Muscle layer of colon (tissue), 2 donors: Measurements from ENCODE around the gene CDHR5.

Experiments used
- H3K27ac ChIP-seq: one replicate; pipeline ENCODE4 v1.7.0; 2013; ENCODE audit warnings: low read depth, mild to moderate bottlenecking, low read length, moderate library complexity
- H3K27me3 ChIP-seq, 2 donors: one replicate each; pipeline ENCODE4 v1.7.0; 2013; ENCODE audit warnings: low read length in 2 of 2, mild to moderate bottlenecking in 2 of 2; ENCODE audit not compliant: insufficient read depth in 2 of 2, control insufficient read depth in 1 of 2
- H3K36me3 ChIP-seq: one replicate; pipeline ENCODE4 v1.7.0; 2013; ENCODE audit warnings: mild to moderate bottlenecking, low read length; ENCODE audit not compliant: insufficient read depth
- H3K4me1 ChIP-seq: one replicate; pipeline ENCODE4 v1.7.0; 2013; ENCODE audit warnings: mild to moderate bottlenecking, low read length; ENCODE audit not compliant: insufficient read depth
- H3K4me3 ChIP-seq, 2 donors: one replicate each; pipeline ENCODE4 v1.7.0; 2013; ENCODE audit warnings: low read length in 2 of 2, low read depth in 1 of 2, mild to moderate bottlenecking in 1 of 2, moderate library complexity in 1 of 2
- H3K9ac ChIP-seq: one replicate; pipeline ENCODE4 v1.7.0; 2013; ENCODE audit warnings: low read length
- H3K9me3 ChIP-seq: one replicate; pipeline ENCODE4 v1.7.0; 2013; ENCODE audit warnings: mild to moderate bottlenecking, low read length
- donor health status: abdominal sarcoma.
- donor health status: Adenocarcinoma of cecum.

CDHR5 gene

GRCh38 chr11:606245-606644 lies 18.5 kb downstream of the CDHR5 start:
- H3K9ac ChIP-seq: no peak overlapping the region
- no peaks in the 10 kb centered on the region for H3K9me3 ChIP-seq
- H3K4me3 ChIP-seq: no peak overlapping the region
- H3K27ac ChIP-seq: peak overlapping the region; percentile 45
- peaks cover 89% of the 10 kb centered on the region for H3K36me3 ChIP-seq
- peaks cover 4% of the 10 kb centered on the region for H3K4me1 ChIP-seq
- no peaks in the 10 kb centered on the region for H3K27me3 ChIP-seq

- no peaks in the 10 kb centered on the region for H3K27me3 ChIP-seq
- peak overlapping the region; percentile 45 for H3K27ac ChIP-seq
- no peaks in the 10 kb centered on the region for H3K9me3 ChIP-seq
- H3K9ac ChIP-seq: no peak overlapping the region
- H3K4me3 ChIP-seq: no peak overlapping the region
- peaks cover 4% of the 10 kb centered on the region for H3K4me1 ChIP-seq
- peaks cover 82% of the 10 kb centered on the region for H3K36me3 ChIP-seq
Observed at GRCh38 chr11:605286-606129, 19.2 kb downstream of the CDHR5 start.

- no peaks in the 10 kb centered on the region for H3K9me3 ChIP-seq
- H3K36me3 ChIP-seq: peaks cover 82% of the 10 kb centered on the region
Observed at GRCh38 chr11:603154-603553, 21.6 kb downstream of the CDHR5 start.

GRCh38 chr11:601573-602245 lies 23.0 kb downstream of the CDHR5 start:
- H3K9me3 ChIP-seq: no peaks in the 10 kb centered on the region
- no peak overlapping the region for H3K27ac ChIP-seq
- peaks cover 4% of the 10 kb centered on the region for H3K4me1 ChIP-seq
- H3K27me3 ChIP-seq: no peaks in the 10 kb centered on the region
- H3K9ac ChIP-seq: no peak overlapping the region
- no peak overlapping the region for H3K4me3 ChIP-seq
- peaks cover 73% of the 10 kb centered on the region for H3K36me3 ChIP-seq

More at GRCh38 chr11:603154-603553, 21.6 kb downstream of the CDHR5 start:
- Histone ChIP-seq H3K9ac (no peak overlapping the region), H3K27me3 (no peaks in the 10 kb centered on the region), H3K4me1 (peaks cover 4% of the 10 kb centered on the region), H3K4me3 (no peak overlapping the region), H3K27ac (no peak overlapping the region)

- Histone ChIP-seq H3K4me1 (no peaks in the 10 kb centered on the region), H3K9ac (no peak overlapping the region), H3K27me3 (no peaks in the 10 kb centered on the region), H3K27ac (no peak overlapping the region), H3K36me3 (peaks cover 72% of the 10 kb centered on the region), H3K9me3 (no peaks in the 10 kb centered on the region), H3K4me3 (no peak overlapping the region)
Observed at GRCh38 chr11:598005-598680, 26.6 kb downstream of the CDHR5 start.

GRCh38 chr11:597166-597725 lies 27.5 kb downstream of the CDHR5 start:
- Histone ChIP-seq H3K4me3 (no peak overlapping the region), H3K4me1 (no peaks in the 10 kb centered on the region), H3K27ac (no peak overlapping the region), H3K9me3 (no peaks in the 10 kb centered on the region), H3K9ac (no peak overlapping the region), H3K36me3 (peaks cover 73% of the 10 kb centered on the region), H3K27me3 (no peaks in the 10 kb centered on the region)

- H3K9me3 ChIP-seq: no peaks in the 10 kb centered on the region
- no peak overlapping the region for H3K4me3 ChIP-seq
- H3K36me3 ChIP-seq: peaks cover 68% of the 10 kb centered on the region
- no peaks in the 10 kb centered on the region for H3K4me1 ChIP-seq
- no peak overlapping the region for H3K27ac ChIP-seq
- H3K9ac ChIP-seq: no peak overlapping the region
- H3K27me3 ChIP-seq: no peaks in the 10 kb centered on the region
Observed at GRCh38 chr11:596374-596773, 28.4 kb downstream of the CDHR5 start.

GRCh38 chr11:595400-595799 lies 29.4 kb downstream of the CDHR5 start:
- H3K9ac ChIP-seq: no peak overlapping the region
- no peaks in the 10 kb centered on the region for H3K27me3 ChIP-seq
- no peaks in the 10 kb centered on the region for H3K9me3 ChIP-seq
- H3K27ac ChIP-seq: no peak overlapping the region
- no peak overlapping the region for H3K4me3 ChIP-seq
- no peaks in the 10 kb centered on the region for H3K4me1 ChIP-seq
- H3K36me3 ChIP-seq: peaks cover 73% of the 10 kb centered on the region

- no peaks in the 10 kb centered on the region for H3K4me1 ChIP-seq
- no peaks in the 10 kb centered on the region for H3K27me3 ChIP-seq
- H3K36me3 ChIP-seq: peaks cover 67% of the 10 kb centered on the region
- no peak overlapping the region for H3K27ac ChIP-seq
- no peak overlapping the region for H3K4me3 ChIP-seq
- no peaks in the 10 kb centered on the region for H3K9me3 ChIP-seq
- no peak overlapping the region for H3K9ac ChIP-seq
Observed at GRCh38 chr11:593347-593746, 31.4 kb downstream of the CDHR5 start.

GRCh38 chr11:592918-593317 lies 31.8 kb downstream of the CDHR5 start:
- H3K36me3 ChIP-seq: peaks cover 69% of the 10 kb centered on the region
- no peaks in the 10 kb centered on the region for H3K9me3 ChIP-seq
- no peaks in the 10 kb centered on the region for H3K27me3 ChIP-seq
- H3K4me3 ChIP-seq: no peak overlapping the region
- H3K4me1 ChIP-seq: no peaks in the 10 kb centered on the region
- no peak overlapping the region for H3K27ac ChIP-seq
- no peak overlapping the region for H3K9ac ChIP-seq

GRCh38 chr11:592501-592900 lies 32.3 kb downstream of the CDHR5 start:
- Histone ChIP-seq H3K36me3 (peaks cover 73% of the 10 kb centered on the region), H3K9ac (no peak overlapping the region), H3K4me3 (no peak overlapping the region), H3K27me3 (no peaks in the 10 kb centered on the region), H3K9me3 (no peaks in the 10 kb centered on the region), H3K27ac (no peak overlapping the region), H3K4me1 (no peaks in the 10 kb centered on the region)
